NCI-H748 (cell line): ENCODE measurements around the gene ILKAP.

Experiments used
- DNase-seq: peaks from one replicate; lab custom pipeline; 2025; ENCODE audit not compliant: unreplicated experiment; lab: John Stamatoyannopoulos, UW

The ILKAP gene

DNA sequence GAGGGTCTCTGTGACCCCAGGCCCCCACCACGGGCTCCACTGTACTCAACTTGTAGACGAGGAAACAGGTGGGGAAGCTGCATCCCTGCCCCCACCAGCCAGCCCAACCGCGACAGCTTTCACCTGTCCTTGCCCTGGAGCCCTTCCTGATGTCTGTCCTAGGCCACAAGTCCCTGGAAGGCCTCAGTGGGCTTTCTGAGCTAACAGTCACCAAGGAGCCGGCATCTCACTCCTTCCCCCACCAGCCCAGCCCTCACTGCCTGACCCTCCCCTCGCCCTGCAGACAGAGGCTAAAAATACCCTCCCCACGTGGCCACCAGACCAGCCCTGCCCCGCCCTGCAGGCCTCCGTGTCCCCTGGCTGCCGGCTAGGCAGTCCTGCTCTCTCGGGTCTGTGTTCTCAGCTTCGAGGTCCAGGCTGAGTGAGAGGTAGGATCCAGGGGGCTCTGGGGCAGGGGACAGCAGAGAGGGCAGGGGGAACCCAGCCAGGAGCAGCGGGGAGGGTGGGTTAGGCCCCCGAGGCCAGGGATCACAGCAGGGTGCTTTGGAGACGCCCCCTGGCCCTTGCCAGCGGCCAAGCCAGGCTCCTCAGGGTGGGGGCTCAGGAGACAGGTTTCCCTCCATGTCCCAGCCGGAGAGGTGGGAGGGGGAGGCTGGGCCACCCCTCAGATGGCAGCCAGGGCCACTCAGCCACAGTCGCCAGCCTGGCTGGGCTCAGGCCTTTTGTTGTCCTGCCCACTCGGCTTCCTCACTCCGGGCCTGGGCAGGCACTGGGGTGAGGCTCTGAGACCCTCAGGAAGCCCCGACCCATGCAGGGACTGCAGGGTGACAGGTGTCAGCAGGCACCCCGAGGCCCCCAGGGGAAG lies 64.9 kb downstream of the ILKAP start, which contains the start of gene KLHL30:
KLHL30 (plus strand) TSS at position 338 of the 865 bp plus-strand sequence. CDS start 2,087 bp downstream, outside the sequence.
- DNase-seq, result no peak

DNA sequence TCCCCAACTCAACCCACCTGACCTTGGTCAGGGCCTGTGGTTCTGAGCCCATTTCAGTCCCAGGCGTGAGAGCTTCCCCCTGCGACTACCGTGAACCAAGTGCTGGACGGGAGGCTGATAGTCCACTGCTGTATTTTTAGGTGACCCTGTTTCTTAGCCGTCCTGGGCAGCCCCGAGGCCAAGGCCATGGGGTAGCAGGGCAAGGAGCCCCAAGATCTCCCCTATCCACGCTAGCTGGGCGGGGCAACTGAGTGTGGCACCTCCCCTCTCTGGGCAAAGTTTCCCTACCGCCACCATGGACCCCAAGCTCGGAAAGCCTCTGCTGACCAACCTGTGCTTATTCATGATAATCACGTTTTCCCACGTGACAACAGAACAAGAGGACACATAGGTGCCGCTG lies 65.6 kb downstream of the ILKAP start:
- DNase-seq, result no peak

DNA sequence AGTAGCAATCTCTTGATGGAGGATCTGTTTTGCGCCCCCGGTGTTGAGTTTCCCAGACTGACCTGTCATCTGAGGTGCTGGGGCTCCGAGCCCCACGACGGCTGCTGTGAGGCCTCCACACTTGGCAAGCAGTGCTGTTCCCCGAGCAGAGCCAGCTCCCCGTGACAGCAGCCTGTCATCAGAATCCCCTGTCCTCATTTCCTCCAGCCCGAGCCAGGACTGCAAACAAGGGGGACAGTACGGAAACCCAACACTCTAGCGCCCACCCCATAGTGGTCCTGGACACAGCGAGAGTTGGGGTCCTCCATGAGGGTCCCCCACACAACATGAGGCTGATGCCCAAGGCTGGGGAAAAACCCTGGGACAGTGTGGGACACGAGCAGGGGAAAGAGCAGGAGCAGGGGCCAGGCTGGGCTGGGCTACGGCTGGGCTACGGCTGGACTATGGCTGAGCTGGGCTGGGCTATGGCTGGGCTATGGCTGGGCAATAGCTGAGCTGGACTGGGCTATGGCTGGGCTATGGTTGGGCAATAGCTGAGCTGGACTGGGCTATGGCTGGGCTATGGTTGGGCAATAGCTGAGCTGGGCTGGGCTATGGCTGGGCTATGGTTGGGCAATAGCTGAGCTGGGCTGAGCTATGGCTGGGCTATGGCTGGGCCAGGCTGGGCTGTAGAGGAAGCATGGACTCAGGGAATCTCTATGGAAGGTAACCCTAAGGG lies 66.5 kb downstream of the ILKAP start:
- DNase-seq, result no peak

DNA sequence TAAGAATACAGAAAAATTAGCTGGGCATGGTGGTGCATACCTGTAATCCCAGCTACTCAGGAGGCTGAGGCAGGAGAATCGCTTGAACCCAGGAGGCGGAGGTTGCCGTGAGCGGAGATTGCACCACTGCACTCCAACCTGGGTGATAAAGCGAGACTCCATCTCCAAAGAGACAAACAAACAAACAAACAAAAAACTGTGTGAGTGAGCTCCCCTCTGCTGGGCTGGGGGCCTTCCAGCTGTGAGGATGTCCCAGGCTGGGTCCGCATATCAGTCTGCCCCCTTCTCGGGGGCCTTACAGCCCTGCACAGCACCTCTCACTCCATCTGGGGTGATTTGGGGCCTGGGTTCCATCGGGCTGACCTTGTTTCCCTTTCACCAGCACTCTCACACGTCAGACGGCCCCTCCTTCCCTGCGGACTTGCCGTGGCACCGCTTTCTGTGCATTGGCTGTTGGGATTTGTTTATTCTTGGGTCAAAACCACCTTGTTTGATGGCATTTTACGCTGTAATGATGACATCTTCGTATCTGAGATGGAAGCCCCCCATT lies 67.8 kb downstream of the ILKAP start:
- DNase-seq, result no peak

DNA sequence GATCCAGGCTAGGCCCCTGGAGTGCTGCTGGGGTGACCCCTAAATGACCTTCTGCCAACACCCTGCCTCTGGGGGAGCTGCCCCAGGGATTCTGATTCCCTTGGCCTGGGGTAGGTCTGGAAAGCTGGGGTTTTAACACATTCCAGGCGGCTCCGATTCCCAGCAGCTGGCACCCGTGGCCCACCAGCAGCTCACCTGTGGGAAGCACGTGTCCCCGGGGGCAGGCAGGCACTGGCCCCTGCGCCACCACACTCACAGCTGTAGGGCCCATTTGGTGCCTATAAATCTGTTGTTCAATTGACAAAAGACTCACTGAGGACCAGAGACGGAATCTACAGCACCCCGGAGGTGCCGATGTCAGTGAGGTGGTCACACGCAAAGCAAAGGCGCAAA lies 69.1 kb downstream of the ILKAP start:
- DNase-seq, result no peak

DNA sequence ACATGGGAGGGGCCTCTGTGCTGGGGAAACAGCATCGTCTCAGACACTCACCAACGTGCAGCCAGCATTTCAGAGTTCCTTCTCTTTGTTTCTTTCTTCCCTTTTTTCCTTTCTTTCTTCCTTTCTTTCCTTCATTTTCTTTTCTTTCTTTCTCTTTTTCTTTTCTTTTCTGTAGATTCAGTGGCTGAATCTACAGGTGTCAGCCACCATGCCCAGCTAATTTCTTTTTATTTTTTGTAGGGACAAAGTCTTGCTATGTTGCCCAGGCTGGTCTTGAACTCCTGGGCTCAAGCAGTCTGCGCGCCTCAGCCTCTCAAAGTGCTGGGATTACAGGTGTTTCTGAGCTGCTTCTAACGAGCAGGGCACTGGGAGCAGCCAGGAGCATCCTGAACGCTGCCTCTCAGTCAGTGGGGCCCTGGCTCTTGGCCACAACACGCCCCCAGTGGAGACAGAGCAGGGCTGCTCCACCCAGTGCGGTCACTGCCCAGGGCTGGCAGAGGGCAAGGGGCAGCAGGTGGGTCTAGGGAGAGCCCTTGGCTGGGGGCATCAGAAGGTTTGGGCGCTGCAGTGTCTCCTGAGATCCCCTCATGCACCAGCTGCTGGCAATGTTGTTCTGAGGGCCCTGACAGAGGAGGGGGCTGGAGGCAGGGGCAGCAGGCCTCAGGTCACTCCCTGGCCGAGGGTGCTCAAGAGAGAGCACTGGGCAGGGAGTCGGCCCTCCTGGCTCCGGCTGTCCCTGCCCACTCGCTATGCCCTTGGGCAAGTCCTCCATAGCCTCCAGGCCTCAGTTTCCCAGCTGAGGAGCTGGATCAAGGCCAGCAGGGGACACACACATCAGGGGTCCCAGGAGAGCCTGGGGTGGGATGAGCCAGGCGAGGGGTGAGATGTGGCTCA lies 69.7 kb downstream of the ILKAP start:
- DNase-seq, result no peak

DNA sequence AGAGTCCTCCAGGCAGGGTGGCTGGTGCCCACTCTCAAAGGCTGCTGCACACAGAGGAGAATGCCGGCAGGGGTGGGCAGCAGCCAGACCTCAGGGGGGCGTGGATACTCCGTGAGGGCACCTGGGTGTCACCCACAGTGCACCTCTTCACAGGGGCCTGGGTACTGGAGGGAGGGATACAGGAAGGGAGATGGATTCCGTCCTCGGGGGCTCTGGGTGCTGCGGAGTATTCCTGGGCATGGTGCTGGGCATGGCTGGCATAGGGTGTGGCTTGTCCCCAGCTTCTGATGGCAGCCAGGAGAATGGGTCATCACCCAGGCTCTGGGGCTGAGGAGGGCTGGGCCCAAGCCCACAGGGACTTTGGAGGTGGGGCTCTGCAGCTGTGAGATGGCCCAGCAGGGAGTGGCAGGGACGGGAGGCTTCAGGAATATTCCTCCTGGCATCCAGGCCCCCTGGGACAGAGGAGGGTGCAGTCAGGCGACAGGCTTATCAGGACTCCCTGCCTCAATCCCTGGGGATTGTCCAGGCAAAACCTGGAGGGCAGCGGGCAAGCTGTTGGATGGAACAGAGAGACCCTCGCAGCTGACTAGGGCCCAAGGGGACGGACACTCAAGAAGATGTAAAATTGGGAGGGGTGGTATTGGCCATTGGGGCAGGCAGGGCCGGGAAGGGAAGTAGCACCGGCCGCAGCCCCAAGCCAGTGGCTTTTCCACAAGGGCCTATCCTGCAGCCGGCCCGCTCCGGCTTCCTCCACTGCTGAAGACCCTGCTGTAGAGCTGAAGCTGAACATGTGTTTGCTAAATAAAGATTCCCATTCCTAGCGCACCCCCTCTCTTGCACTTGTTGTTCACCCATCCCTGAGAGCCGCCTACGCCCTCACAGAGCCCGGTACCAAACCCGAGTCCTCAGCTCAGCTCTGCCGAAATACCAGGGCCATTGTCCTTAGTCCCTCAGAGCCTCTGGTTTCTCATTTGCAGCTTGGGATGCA lies 70.7 kb downstream of the ILKAP start:
- no peak for DNase-seq

DNA sequence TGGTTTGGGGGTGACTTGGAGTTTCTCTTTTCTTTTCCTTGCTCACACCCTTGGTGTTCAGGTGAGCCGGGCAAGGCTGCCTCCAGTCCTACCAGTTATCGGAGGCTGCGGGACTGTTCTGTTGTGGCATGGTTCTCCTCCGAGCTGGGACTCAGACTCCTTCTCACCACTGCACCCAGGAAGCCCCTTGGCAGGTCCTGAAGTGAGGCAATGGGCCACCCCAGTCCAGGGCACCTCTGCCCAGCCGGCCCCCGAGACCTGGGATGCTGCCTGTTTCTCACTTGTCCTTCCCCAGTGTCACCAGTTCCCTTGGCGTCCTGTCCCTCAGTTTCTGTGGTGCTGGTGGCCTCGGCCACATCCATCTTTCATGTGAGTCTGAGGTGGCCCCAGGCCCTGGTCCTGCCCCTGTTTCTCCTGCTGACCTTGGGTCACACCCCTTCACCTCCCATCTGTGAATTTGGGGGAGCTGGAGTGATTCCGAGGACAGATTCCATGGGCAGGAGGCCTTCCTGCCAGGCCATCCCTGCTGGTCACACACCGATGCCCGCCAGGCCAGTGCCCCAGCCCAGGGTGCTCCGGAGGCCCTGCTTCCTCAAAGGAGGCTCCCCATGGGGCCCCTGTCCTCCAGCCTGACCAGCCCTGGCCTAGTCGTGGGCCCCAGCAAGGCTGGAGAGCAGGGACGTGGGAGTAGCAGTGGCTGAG lies 71.6 kb downstream of the ILKAP start:
- no peak for DNase-seq

DNA sequence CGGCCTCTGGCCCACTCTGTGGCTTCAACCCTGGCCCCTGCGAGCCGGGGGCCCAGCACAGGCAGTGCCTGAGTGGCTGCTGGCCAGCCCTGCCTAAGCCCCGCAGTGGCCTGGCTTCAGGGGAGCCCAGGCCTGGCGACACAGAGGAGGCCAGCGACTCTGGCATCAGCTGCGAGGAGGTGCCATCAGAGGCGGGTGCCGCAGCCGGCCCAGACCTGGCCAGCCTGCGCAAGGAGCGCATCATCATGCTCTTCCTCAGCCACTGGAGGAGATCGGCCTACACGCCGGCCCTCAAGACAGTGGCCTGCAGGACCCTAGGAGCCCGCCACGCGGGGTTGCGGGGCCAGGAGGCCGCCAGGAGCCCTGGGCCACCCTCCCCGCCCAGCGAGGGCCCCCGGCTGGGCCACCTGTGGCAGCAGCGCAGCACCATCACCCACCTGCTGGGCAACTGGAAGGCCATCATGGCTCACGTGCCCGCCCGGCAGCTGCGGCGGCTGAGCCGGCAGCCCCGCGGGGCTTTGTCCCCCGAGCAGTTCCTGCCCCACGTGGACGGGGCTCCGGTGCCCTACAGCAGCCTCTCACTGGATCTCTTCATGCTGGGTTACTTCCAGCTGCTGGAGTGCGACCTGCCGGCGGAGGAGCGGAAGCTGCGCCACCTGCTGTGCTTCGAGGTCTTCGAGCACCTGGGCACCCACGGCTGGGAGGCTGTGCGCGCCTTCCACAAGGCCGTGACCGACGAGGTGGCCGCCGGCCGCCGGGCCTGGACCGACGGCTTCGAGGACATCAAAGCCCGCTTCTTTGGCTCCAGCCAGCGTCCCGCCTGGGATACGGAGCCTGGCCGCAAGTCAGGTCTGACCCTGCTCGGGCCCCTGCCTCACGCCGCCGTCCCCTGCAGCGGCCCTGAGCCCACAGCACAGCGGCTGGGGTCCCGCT lies 72.5 kb downstream of the ILKAP start:
- DNase-seq, result no peak

DNA sequence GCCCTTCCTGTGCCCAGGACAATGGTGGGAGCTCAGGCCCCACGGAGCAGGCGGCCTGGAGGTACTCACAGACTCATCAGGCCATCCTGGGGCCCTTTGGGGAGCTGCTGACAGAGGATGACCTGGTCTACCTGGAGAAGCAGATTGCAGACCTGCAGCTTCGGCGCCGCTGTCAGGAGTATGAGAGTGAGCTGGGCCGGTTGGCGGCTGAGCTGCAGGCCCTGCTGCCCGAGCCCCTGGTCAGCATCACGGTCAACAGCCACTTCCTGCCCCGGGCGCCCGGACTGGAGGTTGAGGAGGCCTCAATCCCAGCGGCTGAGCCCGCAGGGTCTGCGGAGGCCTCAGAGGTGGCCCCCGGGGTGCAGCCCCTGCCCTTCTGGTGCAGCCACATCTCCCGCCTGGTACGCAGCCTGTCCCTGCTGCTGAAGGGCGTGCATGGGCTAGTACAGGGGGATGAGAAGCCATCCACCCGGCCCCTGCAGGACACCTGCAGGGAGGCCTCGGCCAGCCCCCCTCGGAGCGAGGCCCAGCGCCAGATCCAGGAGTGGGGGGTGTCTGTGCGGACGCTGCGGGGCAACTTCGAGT lies 73.3 kb downstream of the ILKAP start:
- DNase-seq, result no peak

DNA sequence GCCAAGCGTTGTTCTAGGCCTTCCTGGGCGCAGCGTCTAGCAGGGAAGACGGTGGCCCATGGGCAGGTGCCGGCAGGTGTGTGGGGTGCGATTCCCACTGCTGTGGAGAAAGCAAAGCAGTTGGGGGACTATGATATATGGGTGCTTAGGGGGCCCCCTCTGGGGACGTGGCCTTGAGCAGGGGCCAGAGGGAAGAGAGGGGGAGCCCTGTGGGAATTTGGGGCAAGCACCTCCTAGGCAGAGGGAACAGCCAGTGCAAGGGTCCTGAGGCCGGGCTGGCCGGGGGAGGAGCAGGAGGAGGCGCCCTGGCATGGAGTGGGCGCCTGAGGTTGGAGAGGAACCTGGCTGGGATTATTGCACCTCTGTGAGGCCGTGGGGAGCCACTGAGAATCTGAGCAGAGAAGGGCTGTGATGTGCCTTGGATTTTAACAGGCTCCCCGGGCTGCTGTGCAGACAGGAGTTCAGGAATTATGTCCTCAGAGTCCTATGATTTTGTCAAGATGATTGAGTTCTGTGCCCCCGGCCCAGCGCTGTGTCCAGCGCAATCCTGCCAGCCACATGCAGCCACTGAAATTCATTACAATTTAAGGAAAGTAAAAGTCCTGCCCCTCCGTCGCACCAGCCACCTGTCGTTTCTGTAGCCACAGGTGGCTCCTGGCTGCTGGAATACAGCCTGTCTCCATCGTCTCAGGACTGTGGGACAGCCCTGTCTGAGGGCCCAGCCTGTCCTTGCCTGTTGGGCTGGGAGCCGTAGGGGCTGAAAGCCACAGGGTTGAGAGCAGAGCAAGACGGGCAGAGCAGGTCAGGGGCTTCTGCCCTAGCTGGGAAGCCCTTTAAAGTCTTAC lies 74.1 kb downstream of the ILKAP start:
- DNase-seq, result no peak

DNA sequence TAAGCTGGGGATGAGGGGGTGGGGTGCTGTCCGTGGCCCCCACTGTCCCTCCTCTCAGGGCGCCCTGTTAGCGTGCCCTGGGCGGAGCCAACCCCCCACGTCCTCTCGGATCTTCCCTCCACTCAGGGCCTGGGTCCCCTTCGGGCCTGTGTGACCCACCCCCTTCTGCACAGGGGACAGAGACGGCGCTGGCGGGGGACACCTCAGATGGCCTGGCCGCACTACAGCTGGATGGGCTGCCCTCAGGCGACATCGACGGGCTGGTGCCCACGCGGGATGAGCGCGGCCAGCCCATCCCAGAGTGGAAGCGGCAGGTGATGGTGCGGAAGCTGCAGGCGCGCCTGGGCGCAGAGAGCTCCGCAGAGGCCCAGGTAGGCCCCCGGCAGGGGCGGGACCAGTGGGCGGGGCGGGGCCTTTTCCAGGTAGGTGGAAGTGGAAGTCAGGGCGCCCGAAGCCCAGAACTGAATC lies 74.9 kb downstream of the ILKAP start:
- DNase-seq, result no peak

DNA sequence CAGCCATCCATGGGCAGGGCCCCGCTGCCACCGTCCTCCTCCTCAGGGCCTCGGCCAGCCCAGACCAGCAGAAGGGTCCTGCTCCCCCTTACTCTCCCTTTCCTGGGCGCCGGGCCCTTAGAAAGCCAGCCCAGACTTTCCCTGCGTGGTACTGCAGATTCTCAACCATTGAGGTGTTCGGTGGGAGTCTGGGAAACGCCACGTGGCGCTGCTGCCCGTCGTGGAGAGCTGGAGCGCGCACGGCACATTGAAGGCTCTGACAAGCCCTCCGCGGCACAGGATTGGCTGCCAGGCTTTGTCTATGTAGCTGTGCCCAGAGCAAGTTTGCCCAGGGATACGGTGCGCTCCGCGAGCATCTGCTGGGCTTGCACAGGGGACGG lies 75.4 kb downstream of the ILKAP start:
- no peak for DNase-seq

DNA sequence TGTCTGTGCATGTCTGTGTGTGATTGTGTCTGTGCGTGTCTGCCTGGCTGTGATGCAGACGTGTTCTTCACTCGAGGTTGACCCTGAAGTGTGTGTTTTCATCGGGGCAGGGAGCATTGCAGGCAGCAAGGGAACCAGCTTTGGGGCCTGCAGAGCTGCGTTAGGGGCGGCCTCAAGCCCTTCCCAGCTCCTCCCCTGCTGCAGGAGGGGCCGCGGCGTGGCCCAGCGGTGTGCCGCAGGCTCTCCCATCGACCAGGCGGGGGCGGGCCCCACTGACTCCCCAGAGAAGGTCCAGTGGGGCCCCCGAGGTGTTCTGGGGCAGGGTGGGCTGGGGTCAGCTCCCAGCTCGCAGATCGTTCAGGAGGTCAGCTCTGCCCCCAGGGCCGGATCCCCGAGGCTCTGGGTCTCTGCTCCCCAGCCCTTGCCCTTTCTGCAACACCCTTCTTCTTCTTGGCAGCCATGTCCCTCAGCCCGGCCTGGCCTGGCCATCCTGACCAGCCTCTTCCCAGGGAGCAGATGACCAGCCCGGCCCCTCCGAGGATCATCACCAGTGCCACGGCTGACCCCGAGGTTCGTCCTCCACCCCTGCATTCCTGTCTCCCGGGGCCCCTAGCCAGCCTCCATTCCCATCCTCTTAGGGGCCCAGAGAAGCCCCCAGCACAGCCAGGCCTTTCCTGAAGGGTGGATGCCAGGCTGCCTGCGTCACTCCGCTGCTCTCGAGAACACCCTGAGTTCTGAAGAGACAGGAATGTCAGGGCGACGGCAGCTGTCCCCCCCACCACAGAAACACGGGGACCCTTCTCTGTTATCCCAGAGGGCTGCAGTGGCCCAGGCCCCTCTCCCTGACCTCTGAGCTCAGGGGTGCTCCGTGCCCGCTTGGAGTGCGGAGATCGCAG lies 76.1 kb downstream of the ILKAP start:
- no peak for DNase-seq

DNA sequence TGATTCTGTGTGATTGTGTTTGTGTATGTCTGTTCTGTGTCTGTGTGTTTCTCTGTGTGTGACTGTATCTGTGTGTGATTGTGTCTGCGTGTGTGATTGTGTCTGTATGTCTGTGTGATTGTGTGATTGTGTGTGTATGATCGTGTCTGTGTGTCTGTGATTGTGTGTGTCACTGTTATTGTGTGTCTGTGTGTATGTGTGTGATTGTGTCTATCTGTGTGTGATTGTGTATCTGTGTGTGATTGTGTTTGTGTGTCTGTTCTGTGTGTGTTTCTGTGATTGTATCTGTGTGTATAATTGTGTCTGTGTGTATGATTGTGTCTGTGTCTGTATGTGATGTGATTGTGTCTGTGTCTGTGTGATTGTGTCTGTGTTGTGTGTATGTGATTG lies 76.7 kb downstream of the ILKAP start:
- DNase-seq, result no peak

DNA sequence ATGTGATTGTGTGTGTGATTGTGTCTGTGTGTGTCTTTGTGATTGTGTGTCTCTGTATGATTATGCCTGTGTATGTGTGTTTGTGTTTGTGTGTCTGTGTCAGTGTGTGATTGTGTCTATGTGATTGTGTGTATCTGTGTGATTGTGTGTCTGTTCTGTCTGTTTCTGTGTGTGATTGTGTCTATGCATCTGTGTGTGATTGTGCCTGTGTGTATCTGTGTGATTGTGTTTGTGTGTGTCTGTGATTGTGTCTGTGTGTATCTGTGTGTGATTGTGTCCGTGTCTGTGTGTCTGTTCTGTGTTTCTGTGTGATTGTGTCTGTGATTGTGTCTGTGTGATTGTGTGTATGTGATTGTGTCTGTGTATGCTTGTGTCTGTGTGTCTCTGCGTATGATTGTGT lies 77.2 kb downstream of the ILKAP start:
- DNase-seq, result no peak
